Tibial nerve (tissue), 4 donors: ENCODE data around the gene MED12L. TPM values are rescaled to one million over a fixed set of nuclear protein-coding genes. Genes with fewer than 3 reads are reported as not detected.

Source experiments
- DNase-seq, 2 donors: peaks; one replicate each; pipeline ENCODE4 v3.0.0-alpha.2; 2019; ENCODE audit warnings: low spot score in 2 of 2
- H3K27ac ChIP-seq, 4 donors: fragments of 200-600 bp; sonication (generic) in 3 of 4; one replicate each; pipeline ENCODE4 v1.5.1; 2017 to 2019; ENCODE audit warnings: mild to moderate bottlenecking in 1 of 4
- H3K27me3 ChIP-seq, 2 donors: fragments of 200-600 bp; sonication (generic) in 1 of 2; one replicate each; pipeline versions ENCODE4 v1.5.1 to v1.6.0; 2017 to 2019
- H3K36me3 ChIP-seq, 3 donors: fragments of 200-600 bp; sonication (generic); one replicate each; pipeline ENCODE4 v1.5.1; 2018 to 2019
- H3K4me1 ChIP-seq, 4 donors: fragments of 200-600 bp; sonication (generic) in 3 of 4; one replicate each; pipeline ENCODE4 v1.5.1; 2017 to 2019
- H3K4me3 ChIP-seq, 4 donors: fragments of 200-600 bp; sonication (generic) in 3 of 4; one replicate each; pipeline ENCODE4 v1.5.1; 2017 to 2019; ENCODE audit warnings: mild to moderate bottlenecking in 1 of 4, moderate library complexity in 1 of 4
- H3K9me3 ChIP-seq, 4 donors: fragments of 200-600 bp; sonication (generic) in 3 of 4; one replicate each; pipeline ENCODE4 v1.5.1; 2017 to 2019
- EP300 ChIP-seq, 2 donors: sonication (generic); formaldehyde crosslinking; IDR thresholded peaks; one replicate each; pipeline ENCODE4 v1.6.1; 2017; ENCODE audit warnings: antibody characterized with exemption in 2 of 2, mild to moderate bottlenecking in 1 of 2
- POLR2A ChIP-seq, 2 donors: fragments of 450-650 bp; IDR thresholded peaks; one replicate each; pipeline ENCODE4 v1.6.1; 2017; ENCODE audit warnings: antibody characterized with exemption in 2 of 2, mild to moderate bottlenecking in 2 of 2, moderate library complexity in 2 of 2
- WGBS, 2 donors: methylation state at CpG; one replicate each; pipeline ENCODE4 v1.1.5; 2018; 5-methylcytosine and 5-hydroxymethylcytosine counted together
- total RNA-seq, 4 donors: library from RNA; depleted of rRNA; stranded (reverse); fragments of >200 nt; gene quantifications; one replicate each; pipeline ENCODE4 v1.1.0, GENCODE V29; 2016
- TF ChIP-seq, protein P1 (sequence below), 5 experiments: fragments of 200-600 bp in 3 of 5; fragments of 450-650 bp in 2 of 5; sonication (generic) in 3 of 5; IDR thresholded peaks; one replicate each; pipeline ENCODE4 v1.5.1; 2016 to 2019; ENCODE audit warnings: antibody characterized with exemption in 5 of 5, mild to moderate bottlenecking in 3 of 5, moderate library complexity in 2 of 5

The MED12L gene
- total RNA-seq, 4 donors from 2014 or later: 1.2 to 5.9 (median 2.4) TPM

DNA sequence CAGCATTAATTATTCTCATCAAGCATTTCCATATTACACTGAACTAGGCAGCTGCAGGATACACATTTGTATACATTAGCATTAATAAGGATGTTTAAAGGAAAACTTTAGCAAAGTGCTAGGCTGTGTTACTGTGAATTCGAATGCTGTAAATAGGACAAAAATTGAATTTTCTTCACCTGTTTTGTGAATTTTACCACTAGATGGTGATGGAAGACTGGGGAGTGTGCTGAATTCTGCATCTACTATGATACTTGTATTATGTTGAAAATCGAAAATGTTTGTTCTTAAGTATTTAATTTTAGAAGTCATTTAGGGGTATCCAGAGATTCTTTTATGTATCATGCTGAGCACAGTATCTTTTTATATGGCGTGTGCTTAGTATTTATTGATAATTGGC is 205.2 kb downstream of the MED12L start:
- H3K36me3 ChIP-seq: no peaks in the 10 kb centered on the region
- TF ChIP-seq, protein P1, sequence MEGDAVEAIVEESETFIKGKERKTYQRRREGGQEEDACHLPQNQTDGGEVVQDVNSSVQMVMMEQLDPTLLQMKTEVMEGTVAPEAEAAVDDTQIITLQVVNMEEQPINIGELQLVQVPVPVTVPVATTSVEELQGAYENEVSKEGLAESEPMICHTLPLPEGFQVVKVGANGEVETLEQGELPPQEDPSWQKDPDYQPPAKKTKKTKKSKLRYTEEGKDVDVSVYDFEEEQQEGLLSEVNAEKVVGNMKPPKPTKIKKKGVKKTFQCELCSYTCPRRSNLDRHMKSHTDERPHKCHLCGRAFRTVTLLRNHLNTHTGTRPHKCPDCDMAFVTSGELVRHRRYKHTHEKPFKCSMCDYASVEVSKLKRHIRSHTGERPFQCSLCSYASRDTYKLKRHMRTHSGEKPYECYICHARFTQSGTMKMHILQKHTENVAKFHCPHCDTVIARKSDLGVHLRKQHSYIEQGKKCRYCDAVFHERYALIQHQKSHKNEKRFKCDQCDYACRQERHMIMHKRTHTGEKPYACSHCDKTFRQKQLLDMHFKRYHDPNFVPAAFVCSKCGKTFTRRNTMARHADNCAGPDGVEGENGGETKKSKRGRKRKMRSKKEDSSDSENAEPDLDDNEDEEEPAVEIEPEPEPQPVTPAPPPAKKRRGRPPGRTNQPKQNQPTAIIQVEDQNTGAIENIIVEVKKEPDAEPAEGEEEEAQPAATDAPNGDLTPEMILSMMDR (IDR thresholded peaks at IDR 0.05): peak; percentile 9 to 61 (median 44)
- TF ChIP-seq POLR2A (IDR thresholded peaks at IDR 0.05): no peak
- no peak for TF ChIP-seq EP300 (IDR thresholded peaks at IDR 0.05)
- WGBS, 2 donors: 37 to 48% methylated on average over 3 of the region's 3 CpGs
- no peaks in the 10 kb centered on the region for H3K27me3 ChIP-seq
- no peak for DNase-seq
- H3K4me3 ChIP-seq: no peak overlapping the region
- no peaks in the 10 kb centered on the region for H3K4me1 ChIP-seq
- no peak overlapping the region for H3K27ac ChIP-seq
- no peaks in the 10 kb centered on the region for H3K9me3 ChIP-seq

DNA sequence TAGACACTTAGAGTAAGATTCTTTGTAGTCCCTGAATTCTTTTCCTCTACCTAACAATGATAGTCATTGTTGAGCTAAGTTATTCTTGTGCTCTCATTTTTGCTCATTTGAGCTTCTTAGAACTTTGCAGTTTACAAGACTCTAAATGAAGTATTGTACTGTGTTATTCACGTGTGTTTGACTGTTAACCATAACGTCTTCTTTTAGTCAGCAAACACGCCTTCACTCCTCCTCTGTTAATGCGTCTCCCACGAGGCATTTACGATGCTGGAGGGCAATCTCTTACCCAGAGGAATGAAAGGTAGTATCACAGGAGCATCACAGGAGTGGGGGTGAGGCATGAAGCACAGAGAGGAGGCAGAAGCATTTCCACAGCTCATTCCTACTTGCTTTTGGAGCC is 207.7 kb downstream of the MED12L start:
- no peak for DNase-seq
- no peaks in the 10 kb centered on the region for H3K9me3 ChIP-seq
- no peak overlapping the region for H3K27ac ChIP-seq
- 23 to 37% methylated on average over 6 of the region's 6 CpGs for WGBS, 2 donors
- no peak overlapping the region for H3K4me3 ChIP-seq
- no peaks in the 10 kb centered on the region for H3K27me3 ChIP-seq
- H3K36me3 ChIP-seq: no peaks in the 10 kb centered on the region
- no peaks in the 10 kb centered on the region for H3K4me1 ChIP-seq
- TF ChIP-seq, protein P1 (IDR thresholded peaks at IDR 0.05): no peak
- no peak for TF ChIP-seq EP300 (IDR thresholded peaks at IDR 0.05)

DNA sequence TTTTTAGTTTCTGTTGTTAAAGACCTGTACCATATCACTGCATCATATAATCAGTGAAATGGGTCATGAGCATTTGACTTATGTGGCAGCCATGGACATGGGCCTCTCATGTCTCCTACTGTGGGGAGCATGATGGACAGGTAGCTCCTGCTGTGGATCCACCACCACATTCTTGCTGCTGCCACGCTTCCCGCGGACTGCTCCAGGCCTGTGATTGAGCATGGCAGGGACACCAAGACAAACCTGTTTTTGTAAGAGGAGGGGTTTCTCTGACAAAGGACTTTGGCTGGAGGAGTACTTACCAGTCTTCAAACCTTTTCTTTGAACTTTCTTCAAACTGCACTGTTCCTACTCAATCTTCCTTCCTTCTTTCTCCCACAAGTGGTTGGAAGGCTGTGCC is 210.8 kb downstream of the MED12L start:
- no peaks in the 10 kb centered on the region for H3K27me3 ChIP-seq
- 95% methylated on average over 3 of the region's 3 CpGs for WGBS, 2 donors
- H3K36me3 ChIP-seq: no peaks in the 10 kb centered on the region
- no peak overlapping the region for H3K27ac ChIP-seq
- TF ChIP-seq POLR2A (IDR thresholded peaks at IDR 0.05) (no peak), EP300 (IDR thresholded peaks at IDR 0.05) (no peak)
- TF ChIP-seq, protein P1 (IDR thresholded peaks at IDR 0.05): no peak
- no peak overlapping the region for H3K4me3 ChIP-seq
- DNase-seq: no peak
- no peaks in the 10 kb centered on the region for H3K9me3 ChIP-seq
- no peaks in the 10 kb centered on the region for H3K4me1 ChIP-seq

DNA sequence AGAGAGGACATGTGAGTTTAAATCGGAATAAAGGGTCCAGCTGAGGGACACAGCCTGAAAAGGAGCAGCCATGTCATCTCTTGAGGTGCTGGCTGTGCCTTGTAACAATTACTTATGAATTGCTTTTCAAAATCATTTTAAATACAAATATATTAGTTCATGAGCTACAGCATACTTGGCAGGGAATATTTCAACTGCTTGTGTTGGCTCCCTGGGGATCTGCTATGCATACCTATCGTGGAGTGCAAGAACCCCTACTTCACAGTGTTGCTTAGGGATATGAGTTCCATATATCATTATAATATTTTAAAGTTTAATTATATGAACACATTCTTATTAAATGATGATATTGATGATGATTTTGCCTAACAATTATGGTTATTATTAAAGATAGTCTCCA is 212.0 kb downstream of the MED12L start:
- no peaks in the 10 kb centered on the region for H3K4me1 ChIP-seq

DNA sequence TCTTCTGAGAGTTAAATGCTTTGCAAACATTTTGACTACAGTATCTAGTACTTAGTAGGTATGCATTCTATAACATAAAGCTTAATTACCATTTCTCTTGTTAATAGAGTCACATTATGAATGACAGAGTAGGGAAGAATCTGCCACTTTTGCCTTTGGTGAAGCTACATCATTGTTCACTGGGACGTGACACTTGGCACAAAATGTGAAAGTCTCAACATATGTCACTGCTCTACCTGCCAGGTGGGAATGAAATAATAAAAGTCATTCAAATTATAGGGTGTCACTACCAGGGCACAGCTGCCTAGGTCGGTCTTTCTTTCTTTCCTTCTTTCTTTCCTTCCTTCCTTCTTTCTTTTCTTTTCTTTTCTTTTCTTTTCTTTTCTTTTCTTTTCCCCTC is 213.5 kb downstream of the MED12L start:
- DNase-seq: no peak
- no peak overlapping the region for H3K27ac ChIP-seq
- TF ChIP-seq EP300 (IDR thresholded peaks at IDR 0.05) (no peak), POLR2A (IDR thresholded peaks at IDR 0.05) (no peak)
- TF ChIP-seq, protein P1 (IDR thresholded peaks at IDR 0.05): no peak
- no peak overlapping the region for H3K4me3 ChIP-seq
- H3K36me3 ChIP-seq: no peaks in the 10 kb centered on the region
- H3K9me3 ChIP-seq: no peaks in the 10 kb centered on the region
- H3K27me3 ChIP-seq: no peaks in the 10 kb centered on the region
- 77 to 90% methylated on average over 2 of the region's 2 CpGs for WGBS, 2 donors
- no peaks in the 10 kb centered on the region for H3K4me1 ChIP-seq

More for the DNA sequence above, 212.0 kb downstream of the MED12L start:
- 53 to 81% methylated on average over 2 of the region's 2 CpGs for WGBS, 2 donors
- no peak for TF ChIP-seq EP300 (IDR thresholded peaks at IDR 0.05)
- no peak for TF ChIP-seq POLR2A (IDR thresholded peaks at IDR 0.05)
- TF ChIP-seq, protein P1 (IDR thresholded peaks at IDR 0.05): no peak
- H3K36me3 ChIP-seq: no peaks in the 10 kb centered on the region
- no peak overlapping the region for H3K4me3 ChIP-seq
- H3K27ac ChIP-seq: no peak overlapping the region
- H3K27me3 ChIP-seq: no peaks in the 10 kb centered on the region
- no peak for DNase-seq
- no peaks in the 10 kb centered on the region for H3K9me3 ChIP-seq
